ENCODE results near the gene UBA1. TPM values are rescaled to one million over a fixed set of nuclear protein-coding genes. Genes with fewer than 3 reads are reported as not detected.
A peak's percentile ranks its signal among the peaks of the same experiment; 100 is the strongest.

UBA1 gene
- total and polyA plus RNA-seq, 8 donors, result 192 to 248 (median 218) TPM

- TF ChIP-seq CTCF (IDR thresholded peaks at IDR 0.05), result no peak
- DNase-seq (peak in 1 of 4 donors; percentile 35), ATAC-seq (peak; percentile 28)
- Histone ChIP-seq H3K9me3 (no peaks in the 10 kb centered on the region), H3K36me3 (peaks cover 0 to 21% of the 10 kb centered on the region in 2 donors), H3K4me3 (peak overlapping the region; percentile 45 to 56), H3K4me1 (peaks cover 0 to 27% of the 10 kb centered on the region in 2 donors), H3K27ac (peak overlapping the region; percentile 93 to 95), H3K27me3 (peaks cover 0 to 3% of the 10 kb centered on the region in 2 donors)
- intact Hi-C loops (cut with DNase I), result no loop called here
These were observed 48.1 kb upstream of the UBA1 start for GRCh38 chrX:47145395-47146120.

GRCh38 chrX:47146121-47146935 lies 47.3 kb upstream of the UBA1 start:
- peaks cover 0 to 27% of the 10 kb centered on the region in 2 donors for H3K4me1 ChIP-seq
- H3K9me3 ChIP-seq, result no peaks in the 10 kb centered on the region
- intact Hi-C loops (cut with DNase I), result no loop called here
- peak overlapping the region; percentile 45 to 56 for H3K4me3 ChIP-seq
- H3K27me3 ChIP-seq, result peaks cover 0 to 3% of the 10 kb centered on the region in 2 donors
- TF ChIP-seq CTCF (IDR thresholded peaks at IDR 0.05), result no peak
- H3K27ac ChIP-seq, result peak overlapping the region in 1 of 2 donors; percentile 95
- DNase-seq (no peak), ATAC-seq (no peak)
- peaks cover 0 to 22% of the 10 kb centered on the region in 2 donors for H3K36me3 ChIP-seq

GRCh38 chrX:47146936-47147859 lies 46.4 kb upstream of the UBA1 start:
- H3K36me3 ChIP-seq, result peaks cover 0 to 19% of the 10 kb centered on the region in 2 donors
- peaks cover 0 to 27% of the 10 kb centered on the region in 2 donors for H3K4me1 ChIP-seq
- H3K4me3 ChIP-seq, result peak overlapping the region in 1 of 2 donors; percentile 56
- no peak for DNase-seq
- H3K9me3 ChIP-seq, result no peaks in the 10 kb centered on the region
- H3K27ac ChIP-seq, result no peak overlapping the region
- peaks cover 0 to 3% of the 10 kb centered on the region in 2 donors for H3K27me3 ChIP-seq
- intact Hi-C loops (cut with DNase I), result no loop called here
- ATAC-seq, result no peak
- no peak for TF ChIP-seq CTCF (IDR thresholded peaks at IDR 0.05)

- intact Hi-C loops (cut with DNase I), result no loop called here
These were observed 44.7 kb upstream of the UBA1 start for GRCh38 chrX:47148946-47149345.

More at GRCh38 chrX:47148946-47149345, 44.7 kb upstream of the UBA1 start:
- H3K27ac ChIP-seq, result no peak overlapping the region
- ATAC-seq (no peak), DNase-seq (no peak)
- H3K9me3 ChIP-seq, result no peaks in the 10 kb centered on the region
- no peak for TF ChIP-seq CTCF (IDR thresholded peaks at IDR 0.05)
- no peak overlapping the region for H3K4me3 ChIP-seq
- peaks cover 0 to 20% of the 10 kb centered on the region in 2 donors for H3K4me1 ChIP-seq
- H3K36me3 ChIP-seq, result peaks cover 0 to 16% of the 10 kb centered on the region in 2 donors
- peaks cover 0 to 8% of the 10 kb centered on the region in 2 donors for H3K27me3 ChIP-seq
